ENCODE data around the gene CHRNA7. TPM values are rescaled to one million over a fixed set of nuclear protein-coding genes. Genes with fewer than 3 reads are reported as not detected.
"Not testable (repeated sequence)": the region's sequence is repeated elsewhere in the genome, so short reads cannot be mapped to it uniquely, and the experiment has no call there.

Gene CHRNA7
- total RNA-seq, 2 donors from 2014 or later = 1.1 TPM; not detected in 1

DNA sequence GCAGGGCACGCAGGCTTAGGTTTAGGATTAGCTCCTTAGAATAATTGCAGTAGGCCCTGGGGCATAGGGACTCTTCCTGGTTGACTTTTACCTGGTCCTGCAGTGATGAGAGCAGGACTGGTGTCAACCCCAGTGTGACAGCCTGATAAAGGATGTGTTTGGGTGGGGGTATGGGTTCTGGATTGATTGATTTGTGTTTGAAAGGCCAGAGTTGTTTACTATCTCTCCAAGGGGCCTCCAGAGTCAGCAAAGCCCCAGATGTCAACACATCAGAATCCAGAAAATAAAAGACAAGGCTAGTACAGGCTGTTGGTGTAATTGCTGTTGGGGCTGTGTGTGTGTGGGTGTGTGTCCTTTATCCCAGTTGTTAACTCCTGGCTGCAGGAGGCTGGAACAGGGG, 122.3 kb downstream of the CHRNA7 start:
- H3K27ac ChIP-seq = no peak overlapping the region
- TF ChIP-seq CTCF (IDR thresholded peaks at IDR 0.05) = no peak
- H3K9me3 ChIP-seq = no peaks in the 10 kb centered on the region
- no peak overlapping the region for H3K4me3 ChIP-seq
- no peaks in the 10 kb centered on the region for H3K27me3 ChIP-seq
- H3K4me1 ChIP-seq = no peaks in the 10 kb centered on the region
- no peaks in the 10 kb centered on the region for H3K36me3 ChIP-seq
- no peak for DNase-seq (ENCODE audit: low spot score)

DNA sequence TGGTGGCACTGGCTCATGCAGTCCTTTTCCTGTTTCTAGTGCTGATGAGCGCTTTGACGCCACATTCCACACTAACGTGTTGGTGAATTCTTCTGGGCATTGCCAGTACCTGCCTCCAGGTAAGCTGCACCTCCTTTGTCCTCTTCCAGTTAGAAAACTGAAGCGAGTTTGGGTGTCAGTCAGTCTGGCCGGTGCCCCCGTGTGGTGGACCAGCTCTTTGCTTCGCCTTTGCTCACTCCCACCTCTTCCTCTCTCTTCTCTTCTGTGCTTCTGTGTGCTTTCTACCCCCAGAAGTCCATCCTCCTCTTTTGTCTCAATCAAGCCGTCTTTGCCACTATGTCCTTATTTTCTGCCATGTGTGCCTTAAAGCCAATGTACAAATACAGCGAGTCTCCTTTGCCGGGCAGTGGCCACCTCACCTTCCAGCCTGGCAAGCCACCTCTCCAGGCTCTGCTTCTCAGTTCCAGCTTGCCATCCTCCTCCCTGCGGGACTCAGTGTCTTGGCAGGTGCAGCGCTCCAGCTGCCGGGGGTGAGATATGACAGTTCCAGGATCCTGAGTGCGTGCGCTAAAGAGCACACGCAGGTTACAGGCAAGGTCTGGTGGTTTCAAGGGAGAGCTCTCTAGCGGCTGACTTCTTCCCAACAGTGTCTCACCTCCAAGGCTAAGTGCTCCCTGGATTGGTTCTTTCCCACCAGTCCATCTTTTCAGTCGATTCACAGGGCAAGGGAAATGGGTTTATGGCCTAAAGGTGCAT, 123.7 kb downstream of the CHRNA7 start:
- H3K27me3 ChIP-seq; H3K27ac ChIP-seq; H3K4me1 ChIP-seq; H3K4me3 ChIP-seq; H3K36me3 ChIP-seq; H3K9me3 ChIP-seq; DNase-seq (ENCODE audit: low spot score): not testable (repeated sequence)

DNA sequence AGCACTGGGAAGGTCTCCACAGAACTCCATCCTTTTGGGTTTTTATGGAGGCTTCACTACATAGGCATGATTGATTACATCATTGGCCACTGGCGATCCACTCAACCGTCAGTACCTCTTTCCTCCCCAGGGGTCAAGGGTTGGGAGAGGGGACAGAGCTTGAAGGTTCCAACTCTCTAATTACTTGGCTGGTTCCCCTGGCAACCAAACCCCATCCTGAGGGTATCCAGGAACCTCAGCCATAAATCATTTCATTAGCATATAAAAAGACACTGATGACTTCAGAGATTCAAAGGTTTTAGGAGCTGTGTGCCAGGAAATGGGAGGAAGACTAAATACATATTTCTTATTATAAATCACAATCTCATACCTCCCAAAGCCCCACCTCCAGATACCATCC, 131.8 kb downstream of the CHRNA7 start:
- H3K4me1 ChIP-seq; H3K27me3 ChIP-seq; H3K9me3 ChIP-seq; H3K4me3 ChIP-seq; H3K27ac ChIP-seq; H3K36me3 ChIP-seq; DNase-seq (ENCODE audit: low spot score): not testable (repeated sequence)

DNA sequence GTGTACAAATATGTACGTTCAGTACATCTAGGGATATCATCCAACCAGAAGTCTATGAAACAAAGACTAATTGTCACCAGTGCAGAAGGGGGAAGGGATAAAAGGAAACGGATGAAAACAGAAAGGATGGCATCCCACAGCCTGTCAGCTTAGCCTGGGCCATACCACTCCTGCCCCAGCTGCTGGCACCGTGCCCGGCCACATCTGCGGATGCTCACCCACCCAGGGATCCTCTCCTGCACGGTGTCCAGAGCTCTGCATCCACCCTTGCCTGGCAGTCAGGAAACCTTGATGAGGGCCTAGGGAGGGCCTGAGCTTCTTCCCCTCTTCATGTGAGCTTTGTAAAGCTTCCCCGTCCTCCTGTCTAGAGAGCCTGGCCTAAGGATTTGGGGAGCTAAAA, 133.8 kb downstream of the CHRNA7 start:
- not testable (repeated sequence) for H3K36me3 ChIP-seq; H3K4me1 ChIP-seq; DNase-seq (ENCODE audit: low spot score); H3K27ac ChIP-seq; H3K9me3 ChIP-seq; H3K27me3 ChIP-seq; H3K4me3 ChIP-seq

DNA sequence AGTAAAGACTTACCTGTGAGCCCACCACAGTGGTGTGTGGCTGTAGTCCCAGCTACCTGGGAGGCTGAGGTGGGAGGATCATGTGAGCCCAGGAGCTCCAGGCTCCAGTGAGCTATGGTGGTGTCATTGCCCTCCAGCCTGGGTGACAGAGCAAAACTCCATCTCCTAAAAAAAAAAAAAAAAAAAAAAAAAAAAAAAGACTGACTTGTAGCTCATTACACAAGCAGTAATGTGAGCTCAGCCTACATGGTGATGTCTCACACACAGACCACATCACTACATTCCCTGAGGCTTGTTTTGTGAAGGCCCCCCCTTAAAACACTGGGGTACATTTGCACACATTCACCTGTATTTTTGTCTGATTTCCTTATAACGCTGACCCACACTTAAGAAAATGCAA, 134.4 kb downstream of the CHRNA7 start:
- DNase-seq (ENCODE audit: low spot score); H3K27me3 ChIP-seq: not testable (repeated sequence)

GRCh38 chr15:32165775-32166174, 135.5 kb downstream of the CHRNA7 start:
- not testable (repeated sequence) for H3K4me3 ChIP-seq; H3K9me3 ChIP-seq; H3K36me3 ChIP-seq; H3K27me3 ChIP-seq; H3K4me1 ChIP-seq; DNase-seq (ENCODE audit: low spot score); H3K27ac ChIP-seq

More for the DNA sequence above, 134.4 kb downstream of the CHRNA7 start:
- H3K9me3 ChIP-seq, H3K27ac ChIP-seq, H3K4me3 ChIP-seq, H3K4me1 ChIP-seq, H3K36me3 ChIP-seq: not testable (repeated sequence)

- H3K9me3 ChIP-seq; H3K27me3 ChIP-seq; H3K36me3 ChIP-seq; H3K4me1 ChIP-seq; DNase-seq (ENCODE audit: low spot score); H3K27ac ChIP-seq; H3K4me3 ChIP-seq: not testable (repeated sequence)
Observed at GRCh38 chr15:32166270-32166669, 136.0 kb downstream of the CHRNA7 start.

DNA sequence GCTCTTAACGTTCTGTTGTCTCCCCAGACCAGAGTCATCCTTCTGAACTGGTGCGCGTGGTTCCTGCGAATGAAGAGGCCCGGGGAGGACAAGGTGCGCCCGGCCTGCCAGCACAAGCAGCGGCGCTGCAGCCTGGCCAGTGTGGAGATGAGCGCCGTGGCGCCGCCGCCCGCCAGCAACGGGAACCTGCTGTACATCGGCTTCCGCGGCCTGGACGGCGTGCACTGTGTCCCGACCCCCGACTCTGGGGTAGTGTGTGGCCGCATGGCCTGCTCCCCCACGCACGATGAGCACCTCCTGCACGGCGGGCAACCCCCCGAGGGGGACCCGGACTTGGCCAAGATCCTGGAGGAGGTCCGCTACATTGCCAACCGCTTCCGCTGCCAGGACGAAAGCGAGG, 137.6 kb downstream of the CHRNA7 start:
- H3K4me1 ChIP-seq; H3K36me3 ChIP-seq; H3K9me3 ChIP-seq; H3K27ac ChIP-seq; DNase-seq (ENCODE audit: low spot score); H3K4me3 ChIP-seq; H3K27me3 ChIP-seq: not testable (repeated sequence)

GRCh38 chr15:32180579-32180978, 150.3 kb downstream of the CHRNA7 start:
- not testable (repeated sequence) for H3K27ac ChIP-seq; DNase-seq (ENCODE audit: low spot score); H3K27me3 ChIP-seq; H3K9me3 ChIP-seq; H3K4me3 ChIP-seq; H3K4me1 ChIP-seq; H3K36me3 ChIP-seq

DNA sequence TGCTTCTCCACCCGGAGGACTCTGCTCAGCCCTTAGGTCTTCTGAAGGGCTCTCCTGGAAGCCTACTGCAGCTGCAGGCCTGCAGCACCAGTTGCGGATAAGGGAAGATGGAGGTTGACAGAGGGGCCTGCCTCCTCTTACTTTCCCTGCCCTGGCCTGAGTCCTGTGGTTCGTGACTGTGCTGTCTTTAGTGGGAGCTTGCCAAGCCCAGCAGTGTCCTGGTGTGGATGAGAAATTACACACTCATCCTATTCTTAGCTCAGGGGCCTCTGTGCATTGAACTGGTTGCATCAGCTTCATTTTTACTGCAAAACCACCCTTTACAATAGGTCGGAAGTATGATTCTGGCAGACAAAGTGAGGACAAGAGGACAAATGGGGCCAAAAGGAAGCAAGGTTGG, 163.5 kb downstream of the CHRNA7 start:
- H3K36me3 ChIP-seq; DNase-seq (ENCODE audit: low spot score); H3K27ac ChIP-seq; H3K9me3 ChIP-seq; H3K4me1 ChIP-seq; H3K4me3 ChIP-seq; H3K27me3 ChIP-seq: not testable (repeated sequence)

DNA sequence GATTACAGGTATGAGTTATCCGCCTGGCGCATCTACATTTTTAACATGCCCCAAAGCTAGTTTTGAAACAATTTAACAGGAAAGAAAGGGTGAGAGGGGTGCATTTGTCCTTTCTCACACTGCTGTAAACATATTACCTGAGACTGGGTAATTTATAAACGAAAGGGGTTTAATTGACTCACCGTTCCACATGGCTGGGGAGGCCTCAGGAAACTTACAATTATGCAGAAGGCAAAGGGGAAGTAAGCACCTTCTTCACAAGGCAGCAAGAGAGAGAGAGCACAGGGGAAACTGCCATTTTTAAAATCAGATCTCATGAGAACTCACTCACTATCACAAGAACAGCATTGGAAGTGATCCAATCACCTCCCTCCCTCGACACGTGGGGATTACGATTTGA, 165.9 kb downstream of the CHRNA7 start:
- H3K4me3 ChIP-seq; H3K27me3 ChIP-seq; H3K27ac ChIP-seq; DNase-seq (ENCODE audit: low spot score); H3K36me3 ChIP-seq; H3K4me1 ChIP-seq; H3K9me3 ChIP-seq: not testable (repeated sequence)

- not testable (repeated sequence) for H3K4me1 ChIP-seq; DNase-seq (ENCODE audit: low spot score); H3K36me3 ChIP-seq; H3K27ac ChIP-seq; H3K4me3 ChIP-seq; H3K27me3 ChIP-seq; H3K9me3 ChIP-seq
Observed at GRCh38 chr15:32198938-32199337, 168.6 kb downstream of the CHRNA7 start.

GRCh38 chr15:32209081-32209480, 178.8 kb downstream of the CHRNA7 start:
- H3K27me3 ChIP-seq; H3K36me3 ChIP-seq; H3K4me1 ChIP-seq; H3K27ac ChIP-seq; DNase-seq (ENCODE audit: low spot score); H3K4me3 ChIP-seq; H3K9me3 ChIP-seq: not testable (repeated sequence)
